ENCODE results near the gene ANAPC2.

ANAPC2 gene

GRCh38 chr9:137126786-137127185 lies 61.6 kb downstream of the ANAPC2 start:
- no peak for DNase-seq (ENCODE audit: low spot score)

All from HuH-7 (cell line).